Measurements from ENCODE around the gene SAMM50.

Gene SAMM50

GRCh38 chr22:43955040-43955882, at the start of gene SAMM50:
TSS of gene SAMM50 (plus strand) at chr22:43955442. CDS start at chr22:43955578, 136 bp downstream.
- no peak for DNase-seq

GRCh38 chr22:43905681-43906080, 49.6 kb upstream of the SAMM50 start:
- DNase-seq = no peak

GRCh38 chr22:43909708-43910107, 45.5 kb upstream of the SAMM50 start:
- DNase-seq = no peak

- DNase-seq = no peak
Measured at GRCh38 chr22:43910178-43910695, 45.0 kb upstream of the SAMM50 start.

- no peak for DNase-seq
Measured at GRCh38 chr22:43911351-43911750, 43.9 kb upstream of the SAMM50 start.

- no peak for DNase-seq
Measured at GRCh38 chr22:43917521-43917920, 37.7 kb upstream of the SAMM50 start.

- DNase-seq = no peak
Measured at GRCh38 chr22:43919106-43919973, 35.9 kb upstream of the SAMM50 start.

GRCh38 chr22:43921370-43921769, 33.9 kb upstream of the SAMM50 start:
- DNase-seq = no peak

- no peak for DNase-seq
Measured at GRCh38 chr22:43922123-43922522, 33.1 kb upstream of the SAMM50 start.

- no peak for DNase-seq
Measured at GRCh38 chr22:43923191-43923590, 32.1 kb upstream of the SAMM50 start.

- DNase-seq = no peak
Measured at GRCh38 chr22:43923631-43924464, 31.4 kb upstream of the SAMM50 start, which contains the start of gene PNPLA3. TSS of gene PNPLA3 (plus strand) at chr22:43923805. CDS start at chr22:43923912, 107 bp downstream.

GRCh38 chr22:43924877-43925276, 30.4 kb upstream of the SAMM50 start:
- no peak for DNase-seq

GRCh38 chr22:43925433-43926348, 29.6 kb upstream of the SAMM50 start:
- DNase-seq = no peak

- DNase-seq = no peak
Measured at GRCh38 chr22:43926349-43926710, 28.9 kb upstream of the SAMM50 start.

GRCh38 chr22:43928468-43928867, 26.8 kb upstream of the SAMM50 start:
- no peak for DNase-seq

GRCh38 chr22:43928908-43929307, 26.3 kb upstream of the SAMM50 start:
- DNase-seq = no peak

- no peak for DNase-seq
Measured at GRCh38 chr22:43931771-43932170, 23.5 kb upstream of the SAMM50 start.

GRCh38 chr22:43941449-43941848, 13.8 kb upstream of the SAMM50 start:
- no peak for DNase-seq

GRCh38 chr22:43944670-43945430, 10.4 kb upstream of the SAMM50 start:
- DNase-seq = no peak

- DNase-seq = no peak
Measured at GRCh38 chr22:43945632-43946383, 9.4 kb upstream of the SAMM50 start.
